ENCODE results near the gene BCAS1.

Gene BCAS1

GRCh38 chr20:53903652-53903987 is 166.8 kb downstream of the BCAS1 start:
- H3K4me3 ChIP-seq (replicated peaks; ENCODE audit: low read depth, low read length) = no peak overlapping the region
- no peak for TF ChIP-seq CTCF (IDR thresholded peaks at IDR 0.05; ENCODE audit: low read depth, low read length, missing control alignments)
- no peak for DNase-seq (ENCODE audit: extremely low read depth, low read depth)

GRCh38 chr20:53902968-53903651 is 167.3 kb downstream of the BCAS1 start:
- TF ChIP-seq CTCF (IDR thresholded peaks at IDR 0.05; ENCODE audit: low read depth, low read length, missing control alignments) = no peak
- no peak for DNase-seq (ENCODE audit: extremely low read depth, low read depth)
- no peak overlapping the region for H3K4me3 ChIP-seq (replicated peaks; ENCODE audit: low read depth, low read length)

- TF ChIP-seq CTCF (IDR thresholded peaks at IDR 0.05; ENCODE audit: low read depth, low read length, missing control alignments) = no peak
- no peak overlapping the region for H3K4me3 ChIP-seq (replicated peaks; ENCODE audit: low read depth, low read length)
- no peak for DNase-seq (ENCODE audit: extremely low read depth, low read depth)
Measured at GRCh38 chr20:53901497-53902096, 168.8 kb downstream of the BCAS1 start.

- no peak for DNase-seq (ENCODE audit: extremely low read depth, low read depth)
Measured at GRCh38 chr20:53901064-53901463, 169.3 kb downstream of the BCAS1 start.

GRCh38 chr20:53900380-53900999 is 169.9 kb downstream of the BCAS1 start:
- no peak for TF ChIP-seq CTCF (IDR thresholded peaks at IDR 0.05; ENCODE audit: low read depth, low read length, missing control alignments)
- DNase-seq (ENCODE audit: extremely low read depth, low read depth) = no peak
- no peak overlapping the region for H3K4me3 ChIP-seq (replicated peaks; ENCODE audit: low read depth, low read length)

More at GRCh38 chr20:53901064-53901463, 169.3 kb downstream of the BCAS1 start:
- TF ChIP-seq CTCF (IDR thresholded peaks at IDR 0.05; ENCODE audit: low read depth, low read length, missing control alignments) = no peak
- no peak overlapping the region for H3K4me3 ChIP-seq (replicated peaks; ENCODE audit: low read depth, low read length)

GRCh38 chr20:53899351-53900167 is 170.8 kb downstream of the BCAS1 start:
- H3K4me3 ChIP-seq (replicated peaks; ENCODE audit: low read depth, low read length) = no peak overlapping the region
- no peak for DNase-seq (ENCODE audit: extremely low read depth, low read depth)
- TF ChIP-seq CTCF (IDR thresholded peaks at IDR 0.05; ENCODE audit: low read depth, low read length, missing control alignments) = no peak

All from HFF-Myc (cell line).